Liver (tissue), 9 donors: ENCODE results near the gene P2RX3. TPM values are rescaled to one million over a fixed set of nuclear protein-coding genes. Genes with fewer than 3 reads are reported as not detected.

Experiments
- DNase-seq: peaks from one replicate; pipeline ENCODE4 v3.0.0-alpha.2; 2017; ENCODE audit warnings: low spot score
- H3K27ac ChIP-seq, 2 donors: one replicate each; pipeline ENCODE4 v1.7.0; 2013; ENCODE audit warnings: inconsistent platforms in 2 of 2, low read length in 2 of 2, control low read depth in 1 of 2, low read depth in 1 of 2, mild to moderate bottlenecking in 1 of 2
- H3K27me3 ChIP-seq, 4 donors: one replicate each; pipeline versions ENCODE4 v1.6.1 to v1.7.0; 2013; ENCODE audit warnings: low read length in 3 of 4, inconsistent platforms in 1 of 4, mild to moderate bottlenecking in 1 of 4, moderate library complexity in 1 of 4; ENCODE audit not compliant: control insufficient read depth in 4 of 4, insufficient read depth in 4 of 4
- H3K36me3 ChIP-seq, 4 donors: one replicate each; pipeline versions ENCODE4 v1.6.1 to v1.7.0; 2013; ENCODE audit warnings: low read length in 3 of 4, mild to moderate bottlenecking in 3 of 4, low read depth in 1 of 4, moderate library complexity in 1 of 4; ENCODE audit not compliant: control insufficient read depth in 4 of 4, insufficient read depth in 3 of 4
- H3K4me1 ChIP-seq, 4 donors: one replicate each; pipeline versions ENCODE4 v1.6.1 to v1.7.0; 2013; ENCODE audit warnings: low read length in 3 of 4, mild to moderate bottlenecking in 3 of 4, moderate library complexity in 1 of 4; ENCODE audit not compliant: control insufficient read depth in 4 of 4, insufficient read depth in 4 of 4
- H3K4me3 ChIP-seq, 3 donors: one replicate each; pipeline versions ENCODE4 v1.6.1 to v1.7.0; 2013; ENCODE audit warnings: low read length in 3 of 3, control low read depth in 1 of 3, low read depth in 1 of 3, mild to moderate bottlenecking in 1 of 3
- H3K9ac ChIP-seq, 2 donors: one replicate each; pipeline ENCODE4 v1.7.0; 2013; ENCODE audit warnings: low read length in 2 of 2, mild to moderate bottlenecking in 2 of 2, moderate library complexity in 2 of 2, control low read depth in 1 of 2, low read depth in 1 of 2
- H3K9me3 ChIP-seq, 4 donors: one replicate each; pipeline versions ENCODE4 v1.6.1 to v1.7.0; 2013; ENCODE audit warnings: low read length in 3 of 4; ENCODE audit not compliant: control insufficient read depth in 4 of 4
- EGR1 ChIP-seq, 2 donors: IDR thresholded peaks; 2 replicates each; pipeline ENCODE4 v1.6.1; 2016 to 2018; ENCODE audit warnings: antibody characterized with exemption in 2 of 2, low read depth in 2 of 2
- FOXA1 ChIP-seq: IDR thresholded peaks from 2 replicates; pipeline ENCODE4 v1.6.1; 2016; ENCODE audit warnings: antibody characterized with exemption
- GABPA ChIP-seq, 2 donors: IDR thresholded peaks in 1 of 2; conservative IDR thresholded peaks in 1 of 2; 2 replicates each; pipeline ENCODE4 v1.6.1; 2016; ENCODE audit warnings: antibody characterized with exemption in 2 of 2, mild to moderate bottlenecking in 1 of 2, moderate library complexity in 1 of 2
- HNF4A ChIP-seq, 2 donors: conservative IDR thresholded peaks; 2 replicates each; pipeline ENCODE4 v1.6.1; 2016; ENCODE audit warnings: antibody characterized with exemption in 2 of 2, mild to moderate bottlenecking in 2 of 2
- HNF4G ChIP-seq: IDR thresholded peaks from 2 replicates; pipeline ENCODE4 v1.6.1; 2016; ENCODE audit warnings: antibody characterized with exemption
- JUND ChIP-seq, 2 donors: IDR thresholded peaks; 2 replicates each; pipeline ENCODE4 v1.6.1; 2016; ENCODE audit warnings: antibody characterized with exemption in 2 of 2
- RXRA ChIP-seq, 2 donors: IDR thresholded peaks; 2 replicates each; pipeline ENCODE4 v1.6.1; 2017 to 2018; ENCODE audit warnings: antibody characterized with exemption in 2 of 2, mild to moderate bottlenecking in 1 of 2
- SP1 ChIP-seq: IDR thresholded peaks from 2 replicates; pipeline ENCODE4 v1.6.1; 2018; ENCODE audit warnings: antibody characterized with exemption, mild to moderate bottlenecking
- TAF1 ChIP-seq: conservative IDR thresholded peaks from 2 replicates; pipeline ENCODE4 v1.6.1; 2016; ENCODE audit warnings: antibody characterized with exemption, mild to moderate bottlenecking
- YY1 ChIP-seq: IDR thresholded peaks from 2 replicates; pipeline ENCODE4 v1.6.1; 2016; ENCODE audit warnings: antibody characterized with exemption, mild to moderate bottlenecking
- WGBS: extraction: QIAGEN DNeasy Blood & Tissue Kit; methylation state at CpG from one replicate; pipeline ENCODE4 v1.1.7; 2013; 5-methylcytosine and 5-hydroxymethylcytosine counted together
- polyA plus RNA-seq, 2 donors: library from polyadenylated mRNA; stranded (reverse) in 1 of 2; unstranded in 1 of 2; fragments of 200-250 nt in 1 of 2; fragments of >200 nt in 1 of 2; fragmentation: Nextera tagmentation in 1 of 2; extraction: Ambion mirVana in 1 of 2; gene quantifications; one replicate each; pipeline versions ENCODE4 v1.2.1 to v1.2.3, GENCODE V29; 2013 to 2015
- total RNA-seq, 2 donors: library from RNA; depleted of rRNA; stranded (reverse); fragments of >200 nt; gene quantifications; one replicate each; pipeline ENCODE4 v1.2.3, GENCODE V29; 2014
- TF ChIP-seq, protein P1 (sequence below): IDR thresholded peaks from 2 replicates; pipeline ENCODE4 v1.6.1; 2016; ENCODE audit warnings: antibody characterized with exemption
- TF ChIP-seq, protein P2 (sequence below): fragments of 150-350 bp; IDR thresholded peaks from 2 replicates; pipeline ENCODE4 v1.5.1; 2017; ENCODE audit warnings: improper control_type of control experiment, low read depth, low read length; ENCODE audit not compliant: missing input control
- TF ChIP-seq, protein P3 (sequence below): IDR thresholded peaks from 2 replicates; pipeline ENCODE4 v1.6.1; 2016; ENCODE audit warnings: antibody characterized with exemption
- TF ChIP-seq, protein P4 (sequence below): IDR thresholded peaks from 2 replicates; pipeline ENCODE4 v1.6.1; 2016; ENCODE audit warnings: antibody characterized with exemption, mild to moderate bottlenecking
- donor health status: healthy.
- donor health status: healthy.
- donor health status: healthy.
- donor health status: healthy.
- donor health status: healthy.

P2RX3 gene
- total and polyA plus RNA-seq, 4 donors: 0.18 to 0.33 (median 0.23) TPM

DNA sequence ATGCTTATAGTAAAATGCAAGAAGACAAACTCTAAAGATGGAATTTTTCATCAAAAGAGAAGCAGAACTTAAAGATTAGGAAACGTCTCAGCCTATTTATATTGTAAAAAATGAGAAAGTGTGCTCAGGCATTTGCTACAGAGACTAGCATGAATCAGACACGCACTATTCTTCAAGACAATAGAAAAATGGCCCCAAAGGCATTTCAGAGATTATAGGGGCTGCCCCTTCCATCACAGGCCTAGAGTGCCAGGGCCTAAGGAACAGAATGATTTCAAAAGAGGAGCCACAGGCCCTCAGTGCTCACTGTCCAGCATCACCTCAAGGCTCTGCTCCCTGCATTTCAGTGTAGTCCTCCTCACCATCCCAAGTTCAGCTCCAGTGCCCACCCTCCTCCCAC is 40.9 kb upstream of the P2RX3 start:
- Histone ChIP-seq H3K4me3 (no peak overlapping the region), H3K4me1 (peaks cover 17 to 22% (median 19%) of the 10 kb centered on the region in 4 donors), H3K9ac (no peak overlapping the region), H3K27me3 (no peaks in the 10 kb centered on the region), H3K9me3 (peaks cover 0 to 7% (median 5%) of the 10 kb centered on the region in 4 donors), H3K36me3 (peaks cover 19 to 42% (median 38%) of the 10 kb centered on the region in 4 donors), H3K27ac (no peak overlapping the region)
- 92% methylated on average over 2 of the region's 2 CpGs for WGBS
- no peak for DNase-seq
- TF ChIP-seq, protein P1, sequence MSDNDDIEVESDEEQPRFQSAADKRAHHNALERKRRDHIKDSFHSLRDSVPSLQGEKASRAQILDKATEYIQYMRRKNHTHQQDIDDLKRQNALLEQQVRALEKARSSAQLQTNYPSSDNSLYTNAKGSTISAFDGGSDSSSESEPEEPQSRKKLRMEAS: no peak
- TF ChIP-seq JUND (IDR thresholded peaks at IDR 0.05): no peak
- no peak for TF ChIP-seq FOXA1
- no peak for TF ChIP-seq RXRA (IDR thresholded peaks at IDR 0.05)
- TF ChIP-seq, protein P2, sequence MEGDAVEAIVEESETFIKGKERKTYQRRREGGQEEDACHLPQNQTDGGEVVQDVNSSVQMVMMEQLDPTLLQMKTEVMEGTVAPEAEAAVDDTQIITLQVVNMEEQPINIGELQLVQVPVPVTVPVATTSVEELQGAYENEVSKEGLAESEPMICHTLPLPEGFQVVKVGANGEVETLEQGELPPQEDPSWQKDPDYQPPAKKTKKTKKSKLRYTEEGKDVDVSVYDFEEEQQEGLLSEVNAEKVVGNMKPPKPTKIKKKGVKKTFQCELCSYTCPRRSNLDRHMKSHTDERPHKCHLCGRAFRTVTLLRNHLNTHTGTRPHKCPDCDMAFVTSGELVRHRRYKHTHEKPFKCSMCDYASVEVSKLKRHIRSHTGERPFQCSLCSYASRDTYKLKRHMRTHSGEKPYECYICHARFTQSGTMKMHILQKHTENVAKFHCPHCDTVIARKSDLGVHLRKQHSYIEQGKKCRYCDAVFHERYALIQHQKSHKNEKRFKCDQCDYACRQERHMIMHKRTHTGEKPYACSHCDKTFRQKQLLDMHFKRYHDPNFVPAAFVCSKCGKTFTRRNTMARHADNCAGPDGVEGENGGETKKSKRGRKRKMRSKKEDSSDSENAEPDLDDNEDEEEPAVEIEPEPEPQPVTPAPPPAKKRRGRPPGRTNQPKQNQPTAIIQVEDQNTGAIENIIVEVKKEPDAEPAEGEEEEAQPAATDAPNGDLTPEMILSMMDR: no peak
- TF ChIP-seq EGR1 (IDR thresholded peaks at IDR 0.05; ENCODE audit: low read depth in 2 of 2): no peak
- TF ChIP-seq, protein P3, sequence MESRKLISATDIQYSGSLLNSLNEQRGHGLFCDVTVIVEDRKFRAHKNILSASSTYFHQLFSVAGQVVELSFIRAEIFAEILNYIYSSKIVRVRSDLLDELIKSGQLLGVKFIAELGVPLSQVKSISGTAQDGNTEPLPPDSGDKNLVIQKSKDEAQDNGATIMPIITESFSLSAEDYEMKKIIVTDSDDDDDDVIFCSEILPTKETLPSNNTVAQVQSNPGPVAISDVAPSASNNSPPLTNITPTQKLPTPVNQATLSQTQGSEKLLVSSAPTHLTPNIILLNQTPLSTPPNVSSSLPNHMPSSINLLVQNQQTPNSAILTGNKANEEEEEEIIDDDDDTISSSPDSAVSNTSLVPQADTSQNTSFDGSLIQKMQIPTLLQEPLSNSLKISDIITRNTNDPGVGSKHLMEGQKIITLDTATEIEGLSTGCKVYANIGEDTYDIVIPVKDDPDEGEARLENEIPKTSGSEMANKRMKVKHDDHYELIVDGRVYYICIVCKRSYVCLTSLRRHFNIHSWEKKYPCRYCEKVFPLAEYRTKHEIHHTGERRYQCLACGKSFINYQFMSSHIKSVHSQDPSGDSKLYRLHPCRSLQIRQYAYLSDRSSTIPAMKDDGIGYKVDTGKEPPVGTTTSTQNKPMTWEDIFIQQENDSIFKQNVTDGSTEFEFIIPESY: no peak
- no peak for TF ChIP-seq GABPA (IDR thresholded peaks at IDR 0.05 in 1 of 2, conservative IDR thresholded peaks at IDR 0.05 in 1 of 2)
- no peak for TF ChIP-seq YY1
- TF ChIP-seq, protein P4, sequence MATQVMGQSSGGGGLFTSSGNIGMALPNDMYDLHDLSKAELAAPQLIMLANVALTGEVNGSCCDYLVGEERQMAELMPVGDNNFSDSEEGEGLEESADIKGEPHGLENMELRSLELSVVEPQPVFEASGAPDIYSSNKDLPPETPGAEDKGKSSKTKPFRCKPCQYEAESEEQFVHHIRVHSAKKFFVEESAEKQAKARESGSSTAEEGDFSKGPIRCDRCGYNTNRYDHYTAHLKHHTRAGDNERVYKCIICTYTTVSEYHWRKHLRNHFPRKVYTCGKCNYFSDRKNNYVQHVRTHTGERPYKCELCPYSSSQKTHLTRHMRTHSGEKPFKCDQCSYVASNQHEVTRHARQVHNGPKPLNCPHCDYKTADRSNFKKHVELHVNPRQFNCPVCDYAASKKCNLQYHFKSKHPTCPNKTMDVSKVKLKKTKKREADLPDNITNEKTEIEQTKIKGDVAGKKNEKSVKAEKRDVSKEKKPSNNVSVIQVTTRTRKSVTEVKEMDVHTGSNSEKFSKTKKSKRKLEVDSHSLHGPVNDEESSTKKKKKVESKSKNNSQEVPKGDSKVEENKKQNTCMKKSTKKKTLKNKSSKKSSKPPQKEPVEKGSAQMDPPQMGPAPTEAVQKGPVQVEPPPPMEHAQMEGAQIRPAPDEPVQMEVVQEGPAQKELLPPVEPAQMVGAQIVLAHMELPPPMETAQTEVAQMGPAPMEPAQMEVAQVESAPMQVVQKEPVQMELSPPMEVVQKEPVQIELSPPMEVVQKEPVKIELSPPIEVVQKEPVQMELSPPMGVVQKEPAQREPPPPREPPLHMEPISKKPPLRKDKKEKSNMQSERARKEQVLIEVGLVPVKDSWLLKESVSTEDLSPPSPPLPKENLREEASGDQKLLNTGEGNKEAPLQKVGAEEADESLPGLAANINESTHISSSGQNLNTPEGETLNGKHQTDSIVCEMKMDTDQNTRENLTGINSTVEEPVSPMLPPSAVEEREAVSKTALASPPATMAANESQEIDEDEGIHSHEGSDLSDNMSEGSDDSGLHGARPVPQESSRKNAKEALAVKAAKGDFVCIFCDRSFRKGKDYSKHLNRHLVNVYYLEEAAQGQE: no peak
- TF ChIP-seq HNF4A (conservative IDR thresholded peaks at IDR 0.05): no peak
- no peak for TF ChIP-seq HNF4G
- TF ChIP-seq TAF1: no peak

DNA sequence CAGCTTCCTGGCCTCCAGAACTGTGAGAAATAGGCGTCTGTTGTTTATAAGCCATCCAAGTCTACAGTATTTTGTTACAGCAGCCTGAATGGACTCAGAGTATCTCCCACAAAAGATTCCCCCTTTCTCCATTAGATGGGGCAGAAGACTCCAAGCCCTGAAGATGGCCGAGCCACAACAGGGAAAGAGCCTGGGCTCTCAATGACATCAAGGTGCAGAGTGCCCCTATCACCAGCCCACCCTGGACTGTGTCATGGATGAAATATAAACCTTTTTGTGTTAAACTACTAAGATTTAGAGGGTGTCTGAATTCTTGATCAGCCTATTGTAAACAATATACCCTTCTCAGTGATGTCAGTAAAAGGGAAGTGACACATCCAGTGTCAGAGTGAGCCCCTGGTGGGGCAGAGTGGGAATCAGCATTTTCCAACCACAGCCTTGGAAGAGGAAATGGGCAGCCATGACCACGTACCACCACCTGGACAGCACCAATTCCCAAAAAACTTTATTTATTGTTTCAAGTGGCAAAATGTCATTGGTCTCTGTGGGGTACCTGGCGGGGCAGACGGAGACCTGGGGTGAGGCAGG is 38.9 kb upstream of the P2RX3 start:
- Histone ChIP-seq H3K36me3 (peaks cover 22 to 50% (median 40%) of the 10 kb centered on the region in 4 donors), H3K9ac (no peak overlapping the region), H3K27me3 (no peaks in the 10 kb centered on the region), H3K4me1 (peaks cover 6 to 9% (median 7%) of the 10 kb centered on the region in 4 donors), H3K9me3 (peaks cover 0 to 7% (median 5%) of the 10 kb centered on the region in 4 donors), H3K27ac (no peak overlapping the region), H3K4me3 (no peak overlapping the region)
- TF ChIP-seq, protein P1: no peak
- TF ChIP-seq, protein P3: no peak
- TF ChIP-seq SP1 (no peak), FOXA1 (no peak), JUND (IDR thresholded peaks at IDR 0.05) (no peak), TAF1 (no peak)
- 97% methylated on average over 5 of the region's 5 CpGs for whole genome bisulfite sequencing
- DNase-seq: no peak
